Measurements from ENCODE around the gene GTF2F1.
"Not testable (repeated sequence)": the region's sequence is repeated elsewhere in the genome, so short reads cannot be mapped to it uniquely, and the experiment has no call there.

GTF2F1 gene

GRCh38 chr19:6354098-6354674 is 38.8 kb downstream of the GTF2F1 start:
- no peak for DNase-seq

- DNase-seq = no peak
Measured at GRCh38 chr19:6352381-6353165, 40.4 kb downstream of the GTF2F1 start.

- no peak for DNase-seq
Measured at GRCh38 chr19:6350688-6351087, 42.3 kb downstream of the GTF2F1 start.

- not testable (repeated sequence) for DNase-seq
Measured at GRCh38 chr19:6349271-6349670, 43.7 kb downstream of the GTF2F1 start.

- no peak for DNase-seq
Measured at GRCh38 chr19:6343462-6343861, 49.5 kb downstream of the GTF2F1 start.

- DNase-seq = no peak
Measured at GRCh38 chr19:6340493-6341201, 52.3 kb downstream of the GTF2F1 start.

GRCh38 chr19:6334490-6335285 is 58.3 kb downstream of the GTF2F1 start:
- DNase-seq = no peak

- DNase-seq = no peak
Measured at GRCh38 chr19:6333439-6333838, 59.5 kb downstream of the GTF2F1 start, which contains the start of gene ACER1. TSS of gene ACER1 (minus strand) at chr19:6333612. CDS start at chr19:6333551, 61 bp downstream.
